Endothelial cell of umbilical vein (primary cell): ENCODE data around the gene CEP89. TPM values are rescaled to one million over a fixed set of nuclear protein-coding genes. Genes with fewer than 3 reads are reported as not detected.

ENCODE experiments used
- BruUV-seq: library from RNA; stranded (reverse); fragments of 400-500 nt; replicated peaks from 2 replicates; lab custom pipeline; 2021; lab: Mats Ljungman, UMichigan
- CTCF ChIA-PET: fragments of 300-600, 350-600 bp; sonication (Branson Sonifier 250); formaldehyde crosslinking; loops from one replicate; lab custom pipeline; 2021; ENCODE audit warnings: antibody characterized with exemption, inconsistent platforms; lab: Charles Lee
- POLR2A ChIA-PET: fragments of 300-600, 350-600 bp; sonication (Branson Sonifier 250); formaldehyde crosslinking; loops from one replicate; lab custom pipeline; 2021; ENCODE audit warnings: antibody characterized with exemption, inconsistent platforms; lab: Charles Lee
- DNase-seq: peaks from one replicate; pipeline ENCODE4 v3.0.0-alpha.2; 2011; ENCODE audit warnings: low read depth, low spot score
- FAIRE-seq: peaks from 2 replicates; lab custom pipeline; 2011; peaks lifted over from hg19 to GRCh38; lab: Jason Lieb, UNC
- H2AFZ ChIP-seq: 2 replicates; pipeline ENCODE4 v1.6.0; 2012; ENCODE audit warnings: low read depth, low read length, control low read depth, inconsistent platforms
- H3K27ac ChIP-seq: 2 replicates; pipeline ENCODE4 v1.5.1; 2011; ENCODE audit warnings: low read depth, mild to moderate bottlenecking, control low read depth, low read length, moderate library complexity; ENCODE audit not compliant: insufficient read depth
- H3K27me3 ChIP-seq, 2 experiments: 2 replicates each; pipeline versions ENCODE4 v1.6.0 to v1.6.1; 2011; ENCODE audit warnings: low read length in 2 of 2, mixed read lengths in 1 of 2; ENCODE audit not compliant: control insufficient read depth in 2 of 2, insufficient read depth in 2 of 2
- H3K36me3 ChIP-seq, 2 experiments: 2 replicates in 1 of 2; 3 replicates in 1 of 2; pipeline ENCODE4 v1.5.1; 2011; ENCODE audit warnings: low read length in 2 of 2, mild to moderate bottlenecking in 1 of 2, moderate library complexity in 1 of 2; ENCODE audit not compliant: control insufficient read depth in 2 of 2, insufficient read depth in 2 of 2; ENCODE audit errors: extremely low read depth in 1 of 2
- H3K4me1 ChIP-seq: 3 replicates; pipeline ENCODE4 v1.5.1; 2011; ENCODE audit warnings: mild to moderate bottlenecking, low read length; ENCODE audit not compliant: control insufficient read depth, insufficient read depth; ENCODE audit errors: extremely low read depth
- H3K4me2 ChIP-seq: 2 replicates; pipeline ENCODE4 v1.6.1; 2011; ENCODE audit warnings: low read length, control low read depth, mixed read lengths; ENCODE audit not compliant: insufficient read depth
- H3K4me3 ChIP-seq, 3 experiments: fragments of 200-600 bp in 1 of 3; sonication (generic), shearing (Covaris generic) in 1 of 3; replicated peaks in 1 of 3; 2 replicates each; pipeline ENCODE4 v1.5.1; 2011 to 2016; ENCODE audit warnings: control low read depth in 3 of 3, low read length in 3 of 3, mild to moderate bottlenecking in 2 of 3, inconsistent platforms in 1 of 3, low read depth in 1 of 3, moderate library complexity in 1 of 3; ENCODE audit not compliant: insufficient read depth in 1 of 3
- H3K79me2 ChIP-seq: 2 replicates; pipeline ENCODE4 v1.6.0; 2012; ENCODE audit warnings: low read length, inconsistent platforms; ENCODE audit not compliant: control insufficient read depth, insufficient read depth
- H3K9ac ChIP-seq: replicated peaks from 2 replicates; pipeline ENCODE3; 2011; ENCODE audit warnings: low read length, control low read depth; ENCODE audit not compliant: insufficient read depth; ENCODE audit errors: extremely low read depth
- H3K9me1 ChIP-seq: replicated peaks from 3 replicates; pipeline ENCODE4 v1.6.0; 2011; ENCODE audit warnings: mild to moderate bottlenecking, low read length; ENCODE audit not compliant: control insufficient read depth, insufficient read depth; ENCODE audit errors: extremely low read depth
- H3K9me3 ChIP-seq: replicated peaks from 2 replicates; pipeline ENCODE4 v1.5.1; 2012; ENCODE audit warnings: low read length, inconsistent platforms; ENCODE audit not compliant: control insufficient read depth, insufficient read depth
- H4K20me1 ChIP-seq: replicated peaks from 2 replicates; pipeline ENCODE3; 2011; ENCODE audit warnings: mild to moderate bottlenecking, low read length; ENCODE audit not compliant: control insufficient read depth, insufficient read depth; ENCODE audit errors: extremely low read depth
- EZH2 ChIP-seq: IDR thresholded peaks from 2 replicates; pipeline ENCODE4 v1.6.1; 2012; ENCODE audit warnings: borderline replicate concordance, low read depth, mild to moderate bottlenecking, moderate library complexity, low read length, inconsistent platforms; ENCODE audit not compliant: severe bottlenecking
- FOS ChIP-seq: IDR thresholded peaks from 2 replicates; pipeline ENCODE4 v1.6.1; 2011; ENCODE audit warnings: mild to moderate bottlenecking, low read length, moderate library complexity, borderline replicate concordance; ENCODE audit not compliant: insufficient read depth
- GATA2 ChIP-seq: IDR thresholded peaks from 2 replicates; pipeline ENCODE4 v1.7.0; 2011; ENCODE audit warnings: low read depth, mild to moderate bottlenecking, moderate library complexity, mixed read lengths, low read length; ENCODE audit not compliant: insufficient read length, insufficient read depth
- JUN ChIP-seq: IDR thresholded peaks from 2 replicates; pipeline ENCODE4 v1.6.1; 2011; ENCODE audit warnings: borderline replicate concordance, low read depth; ENCODE audit not compliant: insufficient read length, insufficient read depth
- MYC ChIP-seq: IDR thresholded peaks from one replicate; pipeline ENCODE4 v1.6.1; 2011; ENCODE audit warnings: mild to moderate bottlenecking, low read depth, low read length
- POLR2A ChIP-seq: IDR thresholded peaks from 2 replicates; pipeline ENCODE4 v1.6.1; 2012; ENCODE audit warnings: low read depth, mild to moderate bottlenecking, control low read depth, low read length
- POLR2AphosphoS5 ChIP-seq: IDR thresholded peaks from 2 replicates; pipeline ENCODE4 v1.6.1; 2012; ENCODE audit warnings: low read depth, mild to moderate bottlenecking, control low read depth, low read length, moderate library complexity; ENCODE audit not compliant: insufficient read depth
- dilution Hi-C: fragments of 300-500 bp; cut with MboI; formaldehyde crosslinking; loops from one replicate; pipeline ENCODE4 v1.15.0; 2019; ENCODE audit warnings: low sequenced_read_pairs; ENCODE audit not compliant: extremely low pct_ligation_motif_present
- intact Hi-C: fragments of 100-400 bp; cut with micrococcal nuclease; formaldehyde crosslinking; loops from one replicate; pipeline ENCODE4 v1.10.0; 2022
- polyA plus RNA-seq, 4 experiments: library from polyadenylated mRNA; depleted of rRNA in 3 of 4; stranded (reverse) in 3 of 4; unstranded in 1 of 4; fragments of >200 nt; gene quantifications; 2 replicates each; pipeline versions ENCODE4 v1.2.1 to v1.2.3, GENCODE V29; 2011 to 2012; ENCODE audit warnings: missing spikeins in 1 of 4
- total RNA-seq: library from RNA; stranded (reverse); gene quantifications from 2 replicates; pipeline ENCODE4 v1.2.3, GENCODE V29; 2021
- TF ChIP-seq, protein P1 (sequence below), 2 donors: IDR thresholded peaks; 1 replicate in 1 of 2; 2 replicates in 1 of 2; pipeline ENCODE4 v1.5.1; 2011; ENCODE audit warnings: low read length in 2 of 2, mild to moderate bottlenecking in 2 of 2, moderate library complexity in 2 of 2, control low read depth in 1 of 2, inconsistent platforms in 1 of 2, low read depth in 1 of 2; ENCODE audit not compliant: insufficient read depth in 1 of 2; ENCODE audit errors: extremely low read depth in 1 of 2
- TF ChIP-seq, protein P2 (sequence below): IDR thresholded peaks from 2 replicates; pipeline ENCODE4 v1.6.1; 2011; ENCODE audit not compliant: insufficient read depth, insufficient read length

CEP89 gene
- total and polyA plus RNA-seq, 2 donors (not counting 3 experiments of a cell fraction or from before 2014, with no cell fraction given) = 25.1 to 46.2 TPM

DNA sequence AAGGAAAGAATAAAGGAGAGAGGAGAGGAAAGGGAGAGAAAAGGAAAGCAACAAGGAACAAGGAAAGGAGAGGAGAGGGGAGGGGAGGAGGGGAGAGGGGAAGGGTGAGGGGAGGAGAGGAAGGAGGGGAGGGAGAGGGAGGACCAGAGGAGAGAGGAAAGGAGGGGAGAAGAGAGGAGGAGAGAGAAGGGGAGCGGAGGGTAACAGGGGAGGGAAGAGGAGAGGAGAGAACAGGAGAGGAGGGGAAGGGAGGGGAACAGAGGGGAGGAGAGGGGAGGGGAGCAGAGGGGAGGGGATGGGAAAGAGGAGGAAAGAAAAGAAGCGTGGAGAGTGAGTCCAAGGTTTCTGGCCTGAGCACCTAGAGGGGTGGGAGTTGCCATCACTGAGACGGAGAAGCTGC is 27.0 kb upstream of the CEP89 start:
- no peak for TF ChIP-seq POLR2A
- TF ChIP-seq EZH2 = no peak
- TF ChIP-seq, protein P1, sequence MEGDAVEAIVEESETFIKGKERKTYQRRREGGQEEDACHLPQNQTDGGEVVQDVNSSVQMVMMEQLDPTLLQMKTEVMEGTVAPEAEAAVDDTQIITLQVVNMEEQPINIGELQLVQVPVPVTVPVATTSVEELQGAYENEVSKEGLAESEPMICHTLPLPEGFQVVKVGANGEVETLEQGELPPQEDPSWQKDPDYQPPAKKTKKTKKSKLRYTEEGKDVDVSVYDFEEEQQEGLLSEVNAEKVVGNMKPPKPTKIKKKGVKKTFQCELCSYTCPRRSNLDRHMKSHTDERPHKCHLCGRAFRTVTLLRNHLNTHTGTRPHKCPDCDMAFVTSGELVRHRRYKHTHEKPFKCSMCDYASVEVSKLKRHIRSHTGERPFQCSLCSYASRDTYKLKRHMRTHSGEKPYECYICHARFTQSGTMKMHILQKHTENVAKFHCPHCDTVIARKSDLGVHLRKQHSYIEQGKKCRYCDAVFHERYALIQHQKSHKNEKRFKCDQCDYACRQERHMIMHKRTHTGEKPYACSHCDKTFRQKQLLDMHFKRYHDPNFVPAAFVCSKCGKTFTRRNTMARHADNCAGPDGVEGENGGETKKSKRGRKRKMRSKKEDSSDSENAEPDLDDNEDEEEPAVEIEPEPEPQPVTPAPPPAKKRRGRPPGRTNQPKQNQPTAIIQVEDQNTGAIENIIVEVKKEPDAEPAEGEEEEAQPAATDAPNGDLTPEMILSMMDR (IDR thresholded peaks at IDR 0.05; ENCODE audit: extremely low read depth in 1 of 2, insufficient read depth in 1 of 2, low read depth in 1 of 2, low read length in 2 of 2) = no peak
- no peak for TF ChIP-seq GATA2
- TF ChIP-seq JUN = no peak
- TF ChIP-seq FOS = no peak
- no peak for TF ChIP-seq POLR2AphosphoS5
- TF ChIP-seq, protein P2, sequence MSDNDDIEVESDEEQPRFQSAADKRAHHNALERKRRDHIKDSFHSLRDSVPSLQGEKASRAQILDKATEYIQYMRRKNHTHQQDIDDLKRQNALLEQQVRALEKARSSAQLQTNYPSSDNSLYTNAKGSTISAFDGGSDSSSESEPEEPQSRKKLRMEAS = no peak
- no peak for TF ChIP-seq MYC
- Histone ChIP-seq H3K4me3 (no peak overlapping the region), H2AFZ (no peak overlapping the region), H3K36me3 (no peaks in the 10 kb centered on the region), H3K27me3 (no peaks in the 10 kb centered on the region), H3K9ac (no peak overlapping the region), H3K27ac (no peak overlapping the region), H3K79me2 (no peaks in the 10 kb centered on the region), H3K4me2 (no peak overlapping the region), H3K9me3 (no peaks in the 10 kb centered on the region), H3K4me1 (no peaks in the 10 kb centered on the region), H4K20me1 (no peaks in the 10 kb centered on the region), H3K9me1 (no peaks in the 10 kb centered on the region)
- ChIA-PET POLR2A (no interaction called here), CTCF (no interaction called here)
- DNase-seq (no peak), FAIRE-seq (no peak)
- dilution Hi-C loops (no loop called here), intact Hi-C loops (no loop called here)
- BruUV-seq = no TSS peak
